ENCODE data around the gene AP1M2.
"Not testable (repeated sequence)": the region's sequence is repeated elsewhere in the genome, so short reads cannot be mapped to it uniquely, and the experiment has no call there.

AP1M2 gene

GRCh38 chr19:10533646-10534386, 53.3 kb downstream of the AP1M2 start:
- no peak for DNase-seq

GRCh38 chr19:10532457-10532856, 54.7 kb downstream of the AP1M2 start:
- DNase-seq = no peak

DNA sequence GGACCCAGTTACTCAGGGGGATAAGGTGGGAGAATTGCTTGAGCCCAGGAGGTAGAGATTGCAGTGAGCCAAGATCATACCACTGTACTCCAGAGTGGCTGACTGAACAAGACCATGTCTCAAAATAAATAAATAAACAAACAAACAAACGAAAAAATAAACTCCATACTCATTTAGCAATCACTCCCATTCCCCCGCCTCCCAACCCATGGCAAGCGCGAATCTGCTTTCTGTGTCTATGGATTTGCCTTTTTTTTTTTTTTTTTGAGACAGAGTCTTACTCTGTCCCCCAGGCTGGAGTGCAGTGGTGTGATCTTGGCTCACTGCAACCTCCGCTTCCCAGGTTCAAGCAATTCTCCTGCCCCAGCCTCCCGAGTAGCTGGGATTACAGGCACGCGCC, 60.2 kb downstream of the AP1M2 start:
- not testable (repeated sequence) for DNase-seq

GRCh38 chr19:10525636-10526035, 61.5 kb downstream of the AP1M2 start:
- no peak for DNase-seq

DNA sequence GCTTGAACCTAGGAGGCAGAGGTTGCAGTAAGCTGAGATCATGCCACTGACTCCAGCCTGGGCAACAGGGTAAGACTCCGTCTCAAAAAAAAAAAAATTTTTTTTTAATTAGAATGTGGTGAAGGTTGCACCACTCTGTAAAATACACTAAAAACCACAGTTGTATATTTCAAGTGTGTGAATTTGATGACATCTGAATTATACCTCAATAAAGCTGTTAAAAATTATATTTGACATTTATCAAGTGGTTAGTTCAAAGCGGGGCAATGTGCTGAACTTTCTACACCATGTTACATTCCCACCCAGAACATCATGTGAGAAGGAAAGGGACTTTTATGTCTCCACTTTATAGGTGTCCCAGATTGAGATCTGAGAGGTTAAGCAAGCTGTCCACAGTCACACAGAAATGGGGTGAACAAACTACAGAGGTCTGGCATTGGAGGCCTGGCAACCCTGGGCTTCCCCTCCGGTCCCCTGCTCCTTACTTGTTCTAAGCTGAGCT, 63.9 kb downstream of the AP1M2 start:
- no peak for DNase-seq
